ENCODE data around the gene LINGO3. TPM values are rescaled to one million over a fixed set of nuclear protein-coding genes. Genes with fewer than 3 reads are reported as not detected.

LINGO3 gene
- under 1 TPM in 1 of 2 donors, not detected in 1; 0.58 TPM for total RNA-seq

GRCh38 chr19:2308114-2308556 lies at the start of gene LINGO3:
Gene LINGO3, minus strand, starts transcription at chr19:2308154. Its CDS starts 16,378 bp downstream, at chr19:2291776.
- Histone ChIP-seq H3K27me3 (peaks cover 19% of the 10 kb centered on the region), H3K4me3 (no peak within 1 kb of the TSS), H3K9ac (ENCODE audit: low read depth in 2 of 2, low read length in 2 of 2) (no peak within 1 kb of the TSS), H3K4me1 (no peaks in the 10 kb centered on the region), H3K27ac (no peak within 1 kb of the TSS), H3K9me3 (no peaks in the 10 kb centered on the region), H3K36me3 (no peaks in the 10 kb centered on the region)
- DNase-seq, result no peak
- intact Hi-C loops (cut with DNase I), result no loop called here
- TF ChIP-seq, protein P1, sequence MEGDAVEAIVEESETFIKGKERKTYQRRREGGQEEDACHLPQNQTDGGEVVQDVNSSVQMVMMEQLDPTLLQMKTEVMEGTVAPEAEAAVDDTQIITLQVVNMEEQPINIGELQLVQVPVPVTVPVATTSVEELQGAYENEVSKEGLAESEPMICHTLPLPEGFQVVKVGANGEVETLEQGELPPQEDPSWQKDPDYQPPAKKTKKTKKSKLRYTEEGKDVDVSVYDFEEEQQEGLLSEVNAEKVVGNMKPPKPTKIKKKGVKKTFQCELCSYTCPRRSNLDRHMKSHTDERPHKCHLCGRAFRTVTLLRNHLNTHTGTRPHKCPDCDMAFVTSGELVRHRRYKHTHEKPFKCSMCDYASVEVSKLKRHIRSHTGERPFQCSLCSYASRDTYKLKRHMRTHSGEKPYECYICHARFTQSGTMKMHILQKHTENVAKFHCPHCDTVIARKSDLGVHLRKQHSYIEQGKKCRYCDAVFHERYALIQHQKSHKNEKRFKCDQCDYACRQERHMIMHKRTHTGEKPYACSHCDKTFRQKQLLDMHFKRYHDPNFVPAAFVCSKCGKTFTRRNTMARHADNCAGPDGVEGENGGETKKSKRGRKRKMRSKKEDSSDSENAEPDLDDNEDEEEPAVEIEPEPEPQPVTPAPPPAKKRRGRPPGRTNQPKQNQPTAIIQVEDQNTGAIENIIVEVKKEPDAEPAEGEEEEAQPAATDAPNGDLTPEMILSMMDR (IDR thresholded peaks at IDR 0.05), result no peak

GRCh38 chr19:2356036-2356646 lies 48.2 kb upstream of the LINGO3 start:
- peaks cover 15% of the 10 kb centered on the region for H3K27me3 ChIP-seq
- H3K4me3 ChIP-seq, result no peak overlapping the region
- H3K9me3 ChIP-seq, result no peaks in the 10 kb centered on the region
- H3K4me1 ChIP-seq, result no peaks in the 10 kb centered on the region
- TF ChIP-seq, protein P1 (IDR thresholded peaks at IDR 0.05), result no peak
- H3K27ac ChIP-seq, result no peak overlapping the region
- intact Hi-C loops (cut with DNase I), result no loop called here
- H3K36me3 ChIP-seq, result no peaks in the 10 kb centered on the region
- DNase-seq, result no peak
- no peak overlapping the region for H3K9ac ChIP-seq (ENCODE audit: low read depth in 2 of 2, low read length in 2 of 2)

DNA sequence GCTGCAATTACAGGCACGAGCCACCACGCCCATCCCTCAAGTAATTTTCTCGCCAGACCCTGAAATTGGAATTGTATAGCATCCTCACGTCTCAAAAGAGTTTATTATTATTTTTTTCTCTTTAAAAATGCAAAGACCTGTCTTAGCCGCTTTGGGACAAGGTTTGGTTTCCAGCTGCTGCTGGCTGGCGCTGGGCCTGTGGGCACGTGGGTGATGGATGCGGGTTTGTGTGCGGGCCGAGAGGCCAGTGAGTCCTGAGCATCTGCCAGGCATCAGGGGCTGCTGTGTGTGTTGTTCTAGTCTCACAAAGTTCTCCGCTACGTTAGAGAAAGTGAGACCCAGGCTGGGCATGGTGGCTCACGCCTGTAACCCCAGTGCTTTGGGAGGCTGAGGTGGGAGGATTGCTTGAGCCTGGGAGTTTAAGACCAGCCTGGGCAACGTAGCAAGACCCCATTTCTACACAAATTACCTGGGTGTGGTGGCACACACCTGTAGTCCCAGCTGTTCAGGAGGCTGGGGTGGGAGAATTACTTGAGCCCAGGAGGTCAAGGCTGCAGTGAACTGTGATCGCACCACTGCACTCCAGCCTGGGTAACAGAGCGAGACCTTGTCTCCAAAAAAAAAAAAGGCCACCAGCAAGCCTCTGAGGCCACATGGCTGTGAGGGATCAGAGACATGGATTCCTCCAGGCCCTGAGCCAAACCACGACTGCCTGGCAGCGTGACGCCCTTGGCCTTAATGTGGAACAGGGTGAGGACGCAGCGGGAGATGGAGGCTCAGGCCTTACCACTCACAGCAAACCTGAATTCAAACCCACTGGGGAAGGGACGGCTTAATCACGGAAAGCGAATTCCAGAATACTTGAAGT lies 47.4 kb upstream of the LINGO3 start:
- peaks cover 11% of the 10 kb centered on the region for H3K27me3 ChIP-seq
- no peaks in the 10 kb centered on the region for H3K36me3 ChIP-seq
- H3K4me1 ChIP-seq, result no peaks in the 10 kb centered on the region
- no peak overlapping the region for H3K9ac ChIP-seq (ENCODE audit: low read depth in 2 of 2, low read length in 2 of 2)
- intact Hi-C loops (cut with DNase I), result no loop called here
- no peak for DNase-seq
- no peak overlapping the region for H3K4me3 ChIP-seq
- no peak overlapping the region for H3K27ac ChIP-seq
- H3K9me3 ChIP-seq, result no peaks in the 10 kb centered on the region
- TF ChIP-seq, protein P1 (IDR thresholded peaks at IDR 0.05), result no peak

DNA sequence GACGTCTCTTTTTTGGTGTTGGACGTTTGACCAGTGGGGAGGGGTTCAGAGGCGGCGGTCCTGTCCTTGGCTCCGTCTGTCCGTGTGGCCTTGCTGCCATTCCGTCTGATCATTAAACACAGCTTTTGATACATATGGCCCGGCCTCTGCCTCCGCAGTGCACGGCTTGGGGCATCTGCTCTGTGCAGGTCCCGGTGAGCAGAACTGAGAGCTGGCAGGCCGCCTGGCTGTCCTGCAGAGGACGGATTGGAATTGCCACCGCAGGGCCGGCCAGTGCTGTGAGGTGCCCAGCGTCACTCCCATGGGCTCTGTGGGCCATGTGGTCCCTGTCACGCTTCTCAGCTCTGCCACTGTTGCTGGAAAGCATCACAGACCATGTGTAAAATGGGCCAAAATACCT lies 46.7 kb upstream of the LINGO3 start:
- intact Hi-C loops (cut with DNase I), result no loop called here
- no peaks in the 10 kb centered on the region for H3K4me1 ChIP-seq
- H3K9me3 ChIP-seq, result no peaks in the 10 kb centered on the region
- no peak overlapping the region for H3K9ac ChIP-seq (ENCODE audit: low read depth in 2 of 2, low read length in 2 of 2)
- DNase-seq, result no peak
- no peak overlapping the region for H3K27ac ChIP-seq
- peaks cover 4% of the 10 kb centered on the region for H3K27me3 ChIP-seq
- TF ChIP-seq, protein P1 (IDR thresholded peaks at IDR 0.05), result no peak
- no peaks in the 10 kb centered on the region for H3K36me3 ChIP-seq
- no peak overlapping the region for H3K4me3 ChIP-seq

- no peaks in the 10 kb centered on the region for H3K9me3 ChIP-seq
- no peak overlapping the region for H3K4me3 ChIP-seq
- H3K9ac ChIP-seq (ENCODE audit: low read depth in 2 of 2, low read length in 2 of 2), result no peak overlapping the region
- no peak overlapping the region for H3K27ac ChIP-seq
- intact Hi-C loops (cut with DNase I), result no loop called here
- TF ChIP-seq, protein P1 (IDR thresholded peaks at IDR 0.05), result no peak
- H3K4me1 ChIP-seq, result no peaks in the 10 kb centered on the region
- H3K27me3 ChIP-seq, result no peaks in the 10 kb centered on the region
- DNase-seq, result no peak
- no peaks in the 10 kb centered on the region for H3K36me3 ChIP-seq
Observed at GRCh38 chr19:2353887-2354592, 46.1 kb upstream of the LINGO3 start.

All from colonic mucosa (tissue), 4 donors.